Transverse colon (tissue), 4 donors: ENCODE results near the gene ANLN.

ENCODE experiments used
- EP300 ChIP-seq: sonication (generic); formaldehyde crosslinking; IDR thresholded peaks from one replicate; pipeline ENCODE4 v1.6.1; 2017; ENCODE audit warnings: antibody characterized with exemption, low read depth
- POLR2A ChIP-seq: fragments of 450-650 bp; IDR thresholded peaks from one replicate; pipeline ENCODE4 v1.6.1; 2016; ENCODE audit warnings: antibody characterized with exemption, mild to moderate bottlenecking, moderate library complexity
- POLR2AphosphoS5 ChIP-seq, 3 donors: sonication (generic); formaldehyde crosslinking; IDR thresholded peaks; one replicate each; pipeline ENCODE4 v1.6.1; 2016; ENCODE audit warnings: antibody characterized with exemption in 3 of 3
- TF ChIP-seq, protein P1 (sequence below), 5 experiments: fragments of 200-600 bp in 3 of 5; fragments of 450-650 bp in 2 of 5; sonication (generic) in 3 of 5; IDR thresholded peaks; 1 replicate in 2 of 5; 2 replicates in 3 of 5; pipeline ENCODE4 v1.5.1; 2016 to 2017; ENCODE audit warnings: antibody characterized with exemption in 5 of 5, inconsistent platforms in 3 of 5, mild to moderate bottlenecking in 2 of 5, moderate library complexity in 1 of 5

GRCh38 chr7:36396150-36396549 is 6.5 kb downstream of the ANLN start:
- TF ChIP-seq, protein P1, sequence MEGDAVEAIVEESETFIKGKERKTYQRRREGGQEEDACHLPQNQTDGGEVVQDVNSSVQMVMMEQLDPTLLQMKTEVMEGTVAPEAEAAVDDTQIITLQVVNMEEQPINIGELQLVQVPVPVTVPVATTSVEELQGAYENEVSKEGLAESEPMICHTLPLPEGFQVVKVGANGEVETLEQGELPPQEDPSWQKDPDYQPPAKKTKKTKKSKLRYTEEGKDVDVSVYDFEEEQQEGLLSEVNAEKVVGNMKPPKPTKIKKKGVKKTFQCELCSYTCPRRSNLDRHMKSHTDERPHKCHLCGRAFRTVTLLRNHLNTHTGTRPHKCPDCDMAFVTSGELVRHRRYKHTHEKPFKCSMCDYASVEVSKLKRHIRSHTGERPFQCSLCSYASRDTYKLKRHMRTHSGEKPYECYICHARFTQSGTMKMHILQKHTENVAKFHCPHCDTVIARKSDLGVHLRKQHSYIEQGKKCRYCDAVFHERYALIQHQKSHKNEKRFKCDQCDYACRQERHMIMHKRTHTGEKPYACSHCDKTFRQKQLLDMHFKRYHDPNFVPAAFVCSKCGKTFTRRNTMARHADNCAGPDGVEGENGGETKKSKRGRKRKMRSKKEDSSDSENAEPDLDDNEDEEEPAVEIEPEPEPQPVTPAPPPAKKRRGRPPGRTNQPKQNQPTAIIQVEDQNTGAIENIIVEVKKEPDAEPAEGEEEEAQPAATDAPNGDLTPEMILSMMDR (IDR thresholded peaks at IDR 0.05) = no peak
- TF ChIP-seq POLR2AphosphoS5 (IDR thresholded peaks at IDR 0.05) (no peak), POLR2A (no peak), EP300 (no peak)
